HG02763 (cell line): ENCODE results near the gene POLN.
"Not testable (repeated sequence)": the region's sequence is repeated elsewhere in the genome, so short reads cannot be mapped to it uniquely, and the experiment has no call there.

Source experiments
- ATAC-seq: cut with Tn5 transposase; IDR thresholded peaks from one replicate; pipeline ENCODE4 v1.9.1; 2021; ENCODE audit warnings: mild to moderate bottlenecking, moderate library complexity; ENCODE audit not compliant: unreplicated experiment

Gene POLN

DNA sequence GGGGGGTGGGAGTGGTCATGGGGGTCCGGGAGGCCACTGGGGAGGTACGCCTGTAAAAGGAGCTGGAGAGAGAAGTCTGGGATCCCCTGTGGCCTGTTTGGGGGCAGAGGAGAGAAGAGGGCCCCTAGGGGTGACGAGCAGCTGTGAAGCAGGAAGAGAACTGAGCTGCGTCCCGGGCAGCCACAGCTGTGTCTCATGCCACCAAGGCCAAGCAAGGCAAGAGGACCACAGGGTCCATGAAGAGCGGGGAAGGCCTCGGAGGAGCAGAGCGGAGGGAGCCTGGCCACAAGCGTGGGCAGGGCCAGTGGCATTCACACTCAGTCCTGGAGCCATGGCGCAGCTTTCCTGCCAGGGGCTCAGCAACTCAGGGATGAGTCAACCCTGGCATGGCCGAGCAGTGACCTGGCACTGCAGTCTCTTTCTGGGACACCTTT lies 196.4 kb downstream of the POLN start:
- ATAC-seq = no peak

DNA sequence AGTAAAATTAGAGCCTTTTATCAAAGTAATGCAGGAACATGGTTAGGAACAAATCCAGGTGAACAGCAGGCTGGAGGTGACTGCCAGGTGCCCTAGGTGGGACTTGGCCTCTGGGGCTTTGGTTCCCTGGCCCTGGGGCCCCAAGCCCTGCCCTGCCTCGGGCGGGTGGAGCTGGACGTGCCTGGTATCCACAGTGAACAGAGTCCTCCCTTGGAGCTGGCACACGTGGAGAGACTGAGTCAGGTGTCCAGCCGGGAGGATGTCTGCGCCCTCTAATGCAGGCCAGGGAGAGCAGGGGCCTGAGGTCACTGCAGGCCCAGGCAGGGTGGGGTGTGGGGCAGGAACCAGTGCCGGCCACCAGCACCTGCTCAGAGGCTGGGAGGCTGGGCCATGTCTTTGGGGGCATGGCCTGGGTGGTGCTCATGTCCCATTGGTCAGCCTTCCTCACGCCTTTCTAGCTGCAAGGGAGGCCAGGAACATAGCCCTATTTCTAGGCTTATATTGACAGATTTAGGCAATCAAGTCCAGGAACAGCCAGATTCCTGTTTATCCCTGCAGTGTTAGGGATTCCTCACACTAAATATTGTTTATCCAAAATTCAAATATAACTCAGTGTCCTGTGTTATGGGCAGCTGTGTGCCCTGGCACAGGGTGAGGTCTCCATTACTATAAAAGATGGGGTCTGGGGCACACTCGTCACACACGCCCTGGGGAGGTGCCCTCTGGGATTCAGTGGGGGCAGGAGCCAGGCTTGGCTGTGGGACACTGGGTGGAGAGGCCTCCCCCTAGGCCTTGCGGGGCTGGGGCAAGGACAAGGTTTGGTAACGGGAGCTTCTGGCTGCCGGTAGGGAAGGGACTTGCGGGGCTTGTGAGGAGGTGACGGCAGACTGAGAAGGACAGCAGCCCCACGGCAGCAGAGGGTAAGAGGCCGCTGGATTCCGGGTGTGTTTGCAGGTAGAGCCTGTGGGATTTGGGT lies 197.1 kb downstream of the POLN start:
- no peak for ATAC-seq

GRCh38 chr4:2044119-2044485 lies 197.8 kb downstream of the POLN start:
- ATAC-seq = no peak

DNA sequence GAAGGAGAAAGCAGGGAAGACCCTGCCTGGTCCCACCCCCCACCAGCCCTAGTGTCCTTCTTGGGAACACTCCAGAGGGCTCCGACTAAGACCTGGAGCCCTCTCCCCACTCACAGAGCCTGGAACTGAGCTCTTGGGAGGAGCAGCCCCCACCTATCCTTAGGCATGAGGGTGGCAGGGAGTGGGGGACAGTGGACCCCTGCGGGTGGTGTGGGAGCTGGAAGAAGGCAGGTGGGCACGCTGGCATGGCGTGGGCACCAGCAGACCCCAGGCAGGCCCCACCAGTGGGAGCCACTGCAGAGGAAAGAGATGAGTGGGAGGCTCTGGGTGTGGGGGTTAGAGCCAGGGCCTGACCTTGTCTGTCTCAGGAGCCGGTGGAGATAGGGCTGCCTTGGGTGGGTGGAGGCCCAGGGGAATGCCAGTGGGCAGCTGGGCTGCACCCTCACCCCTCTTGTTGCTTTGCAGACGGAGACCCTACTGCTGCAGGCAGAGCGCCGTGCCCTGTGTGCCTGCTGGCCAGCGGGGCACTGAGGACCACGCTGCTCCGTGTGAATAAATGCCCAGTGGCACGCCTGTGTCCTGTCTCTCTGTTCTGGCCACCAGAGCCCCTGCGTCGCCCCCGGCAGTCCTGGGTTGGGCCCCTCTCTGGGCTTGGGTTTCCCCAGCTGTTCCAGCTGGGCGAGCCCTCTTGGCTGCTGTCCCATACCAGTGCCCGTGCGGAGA lies 198.4 kb downstream of the POLN start:
- no peak for ATAC-seq

- ATAC-seq = no peak
Observed at GRCh38 chr4:2042947-2043395, 198.9 kb downstream of the POLN start.

DNA sequence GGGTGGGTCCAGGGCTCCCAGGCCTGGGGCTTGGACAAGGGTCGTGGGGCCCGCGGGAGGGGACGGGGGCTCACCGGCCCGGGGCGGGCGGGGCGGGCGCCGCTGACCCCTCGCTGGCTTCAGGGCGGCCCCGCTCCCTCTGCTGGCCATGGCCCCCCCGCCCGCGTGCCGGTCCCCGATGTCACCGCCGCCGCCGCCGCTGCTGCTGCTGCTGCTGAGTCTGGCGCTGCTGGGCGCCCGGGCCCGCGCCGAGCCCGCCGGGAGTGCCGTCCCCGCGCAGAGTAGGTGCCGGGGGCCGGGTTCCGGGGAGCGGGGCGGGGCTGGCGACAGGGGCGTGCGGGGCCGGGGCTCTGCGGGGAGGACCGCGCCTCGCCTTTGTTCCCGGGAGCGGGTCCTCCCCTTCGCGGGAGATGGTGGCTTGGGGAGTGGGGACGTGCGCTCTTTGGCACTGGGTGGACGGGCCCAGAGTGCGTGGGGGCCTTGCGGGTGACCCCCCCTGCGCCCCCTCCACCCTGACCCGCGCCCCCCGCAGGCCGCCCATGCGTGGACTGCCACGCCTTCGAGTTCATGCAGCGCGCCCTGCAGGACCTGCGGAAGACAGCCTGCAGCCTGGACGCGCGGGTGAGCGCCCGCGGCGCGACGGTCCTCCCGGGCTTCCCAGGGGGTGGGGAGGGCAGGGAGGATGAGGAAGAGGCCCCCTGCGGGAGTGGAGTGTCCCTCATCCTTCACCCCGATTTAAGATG lies 199.5 kb downstream of the POLN start:
- ATAC-seq = peak; percentile 16

DNA sequence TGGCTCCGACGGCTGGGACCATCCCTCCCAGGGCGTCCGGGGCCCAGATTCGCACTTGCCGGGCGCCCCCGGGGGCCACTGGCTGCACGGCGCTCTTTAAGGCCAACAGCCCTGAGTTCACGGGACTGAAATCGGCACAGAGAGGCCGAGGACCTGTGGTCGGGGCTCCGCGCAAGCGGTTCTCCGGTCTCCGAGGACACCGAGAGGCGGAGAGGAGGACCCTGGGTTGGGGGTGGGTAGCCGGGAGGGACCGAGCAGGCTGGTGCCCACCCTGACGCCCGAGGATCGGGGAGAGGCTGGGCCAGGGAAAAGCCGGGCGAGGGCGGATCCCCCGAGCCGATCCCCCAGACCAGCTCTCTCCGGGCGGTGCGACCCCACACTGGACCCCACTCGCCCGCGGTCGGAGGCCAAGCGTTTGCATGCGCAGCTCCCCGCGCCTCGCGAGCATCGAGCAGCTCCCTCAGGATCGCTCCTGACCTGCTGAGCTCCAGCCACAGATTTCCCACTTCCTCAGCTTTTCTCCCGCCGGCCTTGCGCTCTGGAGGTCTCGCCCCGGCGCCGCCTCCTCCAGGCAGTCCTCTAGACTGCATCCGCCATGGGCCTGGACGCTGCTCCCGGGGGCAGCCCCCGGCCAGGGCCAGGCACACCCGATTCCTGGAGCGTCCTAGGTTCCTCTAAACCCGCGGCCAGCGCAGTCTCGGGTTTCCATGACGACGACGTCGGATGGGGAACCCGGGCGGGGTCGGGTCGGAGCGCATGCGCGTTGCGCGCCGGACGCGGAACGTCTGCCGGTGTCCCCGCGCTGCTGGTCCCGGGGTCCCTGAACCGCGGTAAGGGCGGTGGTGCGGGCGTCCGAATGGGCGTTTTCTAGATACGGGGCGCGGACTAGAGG lies 200.4 kb downstream of the POLN start:
- ATAC-seq = peak; percentile 46

GRCh38 chr4:2040391-2041238 lies 201.3 kb downstream of the POLN start:
- ATAC-seq = no peak

GRCh38 chr4:2036866-2037265 lies 205.1 kb downstream of the POLN start:
- no peak for ATAC-seq

- ATAC-seq = no peak
Observed at GRCh38 chr4:2036327-2036726, 205.6 kb downstream of the POLN start.

DNA sequence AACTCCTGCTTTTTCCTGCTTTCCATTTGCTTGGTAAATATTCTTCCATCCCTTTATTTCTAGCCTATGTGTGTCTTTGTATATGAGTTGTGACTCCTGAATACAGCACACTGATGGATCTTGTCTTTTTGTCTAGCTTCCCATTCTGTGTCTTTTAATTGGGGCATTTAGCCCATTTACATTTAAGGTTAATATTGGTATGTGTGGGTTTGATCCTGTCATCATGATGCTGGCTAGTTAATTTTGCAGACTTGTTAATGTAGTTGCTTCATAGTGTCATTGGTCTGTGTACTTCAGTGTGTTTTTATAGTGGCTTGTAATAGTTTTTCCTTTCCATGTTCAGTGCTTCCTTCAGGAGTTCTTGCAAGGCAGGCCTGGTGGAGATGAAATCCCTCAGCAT lies 210.8 kb downstream of the POLN start:
- not testable (repeated sequence) for ATAC-seq

DNA sequence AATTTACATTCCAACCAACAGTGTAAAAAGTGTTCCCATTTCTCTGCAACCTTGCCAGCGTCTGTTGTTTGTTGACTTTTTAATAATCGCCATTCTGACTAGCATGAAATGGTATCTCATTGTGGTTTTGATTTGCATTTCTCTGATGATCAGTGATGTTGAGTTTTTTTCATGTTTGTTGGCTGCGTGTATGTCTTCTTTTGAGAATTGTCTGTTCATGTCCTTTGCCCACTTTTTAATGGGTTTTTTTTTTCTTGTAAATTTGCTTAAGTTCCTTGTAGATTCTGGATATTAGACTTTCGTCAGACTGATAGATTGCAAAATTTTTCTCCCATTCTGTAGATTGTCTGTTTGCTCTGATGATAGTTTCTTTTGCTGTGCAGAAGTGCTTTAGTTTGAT lies 214.8 kb downstream of the POLN start:
- ATAC-seq = not testable (repeated sequence)

DNA sequence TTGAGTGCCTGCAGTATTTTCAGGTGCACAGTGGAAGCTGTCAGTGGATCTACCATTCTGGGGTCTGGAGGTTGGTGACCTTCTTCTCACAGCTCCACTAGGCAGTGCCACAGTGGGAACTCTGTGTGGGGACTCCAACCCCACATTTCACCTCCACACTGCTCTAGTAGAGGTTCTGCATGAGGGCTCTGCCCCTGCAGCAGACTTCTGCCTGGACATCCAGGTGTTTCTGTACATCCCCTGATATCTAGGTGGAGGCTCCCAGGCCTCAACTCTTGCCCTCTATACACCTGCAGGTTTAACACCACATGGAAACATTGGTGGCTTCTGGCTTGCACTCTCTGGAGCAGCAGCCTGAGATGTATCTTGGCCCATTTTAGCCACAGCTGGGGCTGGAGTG lies 216.1 kb downstream of the POLN start:
- ATAC-seq = no peak

GRCh38 chr4:2024683-2025082 lies 217.2 kb downstream of the POLN start:
- ATAC-seq = no peak
